Sigmoid colon (tissue), 4 donors: ENCODE measurements around the gene MR1.

Experiments
- POLR2A ChIP-seq, 2 donors: fragments of 450-650 bp; IDR thresholded peaks; one replicate each; pipeline ENCODE4 v1.6.1; 2016; ENCODE audit warnings: antibody characterized with exemption in 2 of 2, mild to moderate bottlenecking in 2 of 2, moderate library complexity in 2 of 2
- POLR2AphosphoS5 ChIP-seq, 4 donors: sonication (generic); formaldehyde crosslinking; IDR thresholded peaks; one replicate each; pipeline ENCODE4 v1.6.1; 2017; ENCODE audit warnings: antibody characterized with exemption in 4 of 4

GRCh38 chr1:181079382-181079781, 45.6 kb downstream of the MR1 start:
- TF ChIP-seq POLR2AphosphoS5 (IDR thresholded peaks at IDR 0.05): no peak
- no peak for TF ChIP-seq POLR2A (IDR thresholded peaks at IDR 0.05)
